MM.1S (cell line): ENCODE data around the gene NDRG2.

Source experiments
- DNase-seq: peaks from one replicate; pipeline ENCODE4 v3.0.0-alpha.2; 2015
- H2AFZ ChIP-seq: fragments of 300-600 bp; sonication (generic); 2 replicates; pipeline ENCODE4 v1.6.0; 2016; ENCODE audit warnings: antibody characterized with exemption, low read length
- H3F3A ChIP-seq: fragments of 300-600 bp; sonication (generic); 2 replicates; pipeline ENCODE4 v1.6.1; 2016; ENCODE audit warnings: mild to moderate bottlenecking, antibody characterized with exemption, low read length, moderate library complexity, mixed read lengths; ENCODE audit not compliant: insufficient read depth
- H3K27ac ChIP-seq: fragments of 300-600 bp; sonication (generic); 2 replicates; pipeline ENCODE4 v1.5.1; 2016; ENCODE audit warnings: mild to moderate bottlenecking, low read length
- H3K27me3 ChIP-seq: fragments of 300-600 bp; sonication (generic); replicated peaks from 2 replicates; pipeline ENCODE4 v1.6.0; 2016; ENCODE audit warnings: low read length; ENCODE audit not compliant: insufficient read depth
- H3K36me3 ChIP-seq: fragments of 300-600 bp; sonication (generic); replicated peaks from 2 replicates; pipeline ENCODE4 v1.6.1; 2016; ENCODE audit warnings: mild to moderate bottlenecking, low read length, mixed read lengths; ENCODE audit not compliant: insufficient read depth
- H3K4me1 ChIP-seq: fragments of 300-600 bp; sonication (generic); 2 replicates; pipeline ENCODE4 v1.6.1; 2016; ENCODE audit warnings: low read length, mixed read lengths
- H3K4me2 ChIP-seq: fragments of 300-600 bp; sonication (generic); 2 replicates; pipeline ENCODE4 v1.6.0; 2016; ENCODE audit warnings: low read depth, low read length
- H3K4me3 ChIP-seq: fragments of 300-600 bp; sonication (generic); 2 replicates; pipeline ENCODE4 v1.5.1; 2016; ENCODE audit warnings: low read length, mixed read lengths
- H3K79me2 ChIP-seq: fragments of 300-600 bp; sonication (generic); 2 replicates; pipeline ENCODE4 v1.6.1; 2016; ENCODE audit warnings: mixed run types, low read length, mixed read lengths
- H3K9ac ChIP-seq: fragments of 300-600 bp; sonication (generic); 2 replicates; pipeline ENCODE4 v1.6.1; 2016; ENCODE audit warnings: low read length, mixed read lengths
- H3K9me2 ChIP-seq: fragments of 300-600 bp; sonication (generic); replicated peaks from 2 replicates; pipeline ENCODE4 v1.6.1; 2016; ENCODE audit warnings: mild to moderate bottlenecking, low read length, mixed read lengths; ENCODE audit not compliant: insufficient read depth
- H3K9me3 ChIP-seq: fragments of 300-600 bp; sonication (generic); replicated peaks from 2 replicates; pipeline ENCODE4 v1.6.1; 2016; ENCODE audit warnings: mild to moderate bottlenecking, low read length, mixed read lengths; ENCODE audit not compliant: insufficient read depth
- H4K20me1 ChIP-seq: fragments of 300-600 bp; sonication (generic); 2 replicates; pipeline ENCODE4 v1.6.1; 2016; ENCODE audit warnings: mild to moderate bottlenecking, low read length, moderate library complexity, mixed read lengths; ENCODE audit not compliant: insufficient read depth
- EZH2 ChIP-seq: fragments of 300-600 bp; sonication (generic); optimal IDR thresholded peaks from 2 replicates; pipeline ENCODE3; 2017; ENCODE audit warnings: low read depth, mild to moderate bottlenecking, antibody characterized with exemption, low read length, mixed read lengths
- EZH2phosphoT487 ChIP-seq: fragments of 300-600 bp; sonication (generic); IDR thresholded peaks from 2 replicates; pipeline ENCODE4 v1.6.1; 2018; ENCODE audit warnings: antibody characterized with exemption, low read length
- TF ChIP-seq, protein P1 (sequence below): fragments of 300-600 bp; sonication (generic); IDR thresholded peaks from 2 replicates; pipeline ENCODE4 v1.5.1; 2016; ENCODE audit warnings: antibody characterized with exemption, low read length, mixed read lengths

NDRG2 gene

DNA sequence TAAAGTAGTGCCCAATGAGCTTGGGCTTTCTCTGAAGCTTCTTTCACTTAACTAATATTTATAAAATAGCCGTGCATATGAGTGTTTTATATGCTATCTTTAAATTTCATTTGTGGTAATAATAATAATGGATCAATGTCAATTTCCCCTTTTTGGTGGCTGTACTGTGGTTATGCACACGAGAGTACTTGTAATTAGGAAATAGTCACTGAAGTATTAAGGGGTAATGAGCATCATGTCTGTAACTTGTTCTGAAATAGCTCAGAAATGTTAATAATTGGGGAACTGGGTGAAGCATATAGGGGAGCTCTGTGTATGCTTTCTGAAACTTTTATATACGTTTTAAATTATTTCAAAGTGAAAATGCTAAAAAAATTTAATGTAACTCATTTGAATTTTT lies 25.7 kb upstream of the NDRG2 start:
- Histone ChIP-seq H3K27ac (no peak overlapping the region), H3K9ac (no peak overlapping the region), H2AFZ (no peak overlapping the region), H3K4me3 (no peak overlapping the region), H3K27me3 (no peaks in the 10 kb centered on the region), H3F3A (no peaks in the 10 kb centered on the region), H3K9me2 (no peaks in the 10 kb centered on the region), H3K79me2 (no peaks in the 10 kb centered on the region), H3K4me1 (no peaks in the 10 kb centered on the region), H3K36me3 (no peaks in the 10 kb centered on the region), H3K9me3 (no peaks in the 10 kb centered on the region), H4K20me1 (no peaks in the 10 kb centered on the region), H3K4me2 (no peak overlapping the region)
- no peak for DNase-seq
- TF ChIP-seq EZH2 (no peak), EZH2phosphoT487 (no peak)
- TF ChIP-seq, protein P1, sequence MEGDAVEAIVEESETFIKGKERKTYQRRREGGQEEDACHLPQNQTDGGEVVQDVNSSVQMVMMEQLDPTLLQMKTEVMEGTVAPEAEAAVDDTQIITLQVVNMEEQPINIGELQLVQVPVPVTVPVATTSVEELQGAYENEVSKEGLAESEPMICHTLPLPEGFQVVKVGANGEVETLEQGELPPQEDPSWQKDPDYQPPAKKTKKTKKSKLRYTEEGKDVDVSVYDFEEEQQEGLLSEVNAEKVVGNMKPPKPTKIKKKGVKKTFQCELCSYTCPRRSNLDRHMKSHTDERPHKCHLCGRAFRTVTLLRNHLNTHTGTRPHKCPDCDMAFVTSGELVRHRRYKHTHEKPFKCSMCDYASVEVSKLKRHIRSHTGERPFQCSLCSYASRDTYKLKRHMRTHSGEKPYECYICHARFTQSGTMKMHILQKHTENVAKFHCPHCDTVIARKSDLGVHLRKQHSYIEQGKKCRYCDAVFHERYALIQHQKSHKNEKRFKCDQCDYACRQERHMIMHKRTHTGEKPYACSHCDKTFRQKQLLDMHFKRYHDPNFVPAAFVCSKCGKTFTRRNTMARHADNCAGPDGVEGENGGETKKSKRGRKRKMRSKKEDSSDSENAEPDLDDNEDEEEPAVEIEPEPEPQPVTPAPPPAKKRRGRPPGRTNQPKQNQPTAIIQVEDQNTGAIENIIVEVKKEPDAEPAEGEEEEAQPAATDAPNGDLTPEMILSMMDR, result no peak

DNA sequence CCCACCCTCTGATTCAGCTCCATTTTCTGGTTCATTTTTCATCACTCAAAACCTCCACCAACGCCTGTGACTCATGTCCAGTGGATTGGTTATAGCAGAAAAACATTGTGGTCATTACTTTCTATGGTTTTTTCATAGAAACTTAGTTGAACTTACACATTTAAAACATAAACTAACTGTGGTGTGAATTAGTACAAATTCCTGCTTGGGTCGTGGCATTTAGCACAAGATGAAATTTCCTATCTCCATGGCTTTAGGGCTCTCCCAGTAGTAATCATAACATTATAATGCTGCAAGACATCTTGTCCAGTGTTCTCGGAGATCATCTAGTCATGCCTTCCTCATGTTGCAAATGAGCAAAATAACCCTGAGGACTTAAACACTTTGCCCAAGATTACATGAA lies 24.4 kb upstream of the NDRG2 start:
- H4K20me1 ChIP-seq, result no peaks in the 10 kb centered on the region
- TF ChIP-seq, protein P1, result no peak
- no peak for TF ChIP-seq EZH2phosphoT487
- no peak for TF ChIP-seq EZH2
- H3K4me3 ChIP-seq, result no peak overlapping the region
- no peak overlapping the region for H3K9ac ChIP-seq
- H3K4me1 ChIP-seq, result no peaks in the 10 kb centered on the region
- H3K27me3 ChIP-seq, result no peaks in the 10 kb centered on the region
- no peaks in the 10 kb centered on the region for H3F3A ChIP-seq
- DNase-seq, result no peak
- no peak overlapping the region for H3K27ac ChIP-seq
- H3K9me2 ChIP-seq, result no peaks in the 10 kb centered on the region
- no peaks in the 10 kb centered on the region for H3K9me3 ChIP-seq
- no peak overlapping the region for H2AFZ ChIP-seq
- no peaks in the 10 kb centered on the region for H3K36me3 ChIP-seq
- H3K79me2 ChIP-seq, result no peaks in the 10 kb centered on the region
- no peak overlapping the region for H3K4me2 ChIP-seq

DNA sequence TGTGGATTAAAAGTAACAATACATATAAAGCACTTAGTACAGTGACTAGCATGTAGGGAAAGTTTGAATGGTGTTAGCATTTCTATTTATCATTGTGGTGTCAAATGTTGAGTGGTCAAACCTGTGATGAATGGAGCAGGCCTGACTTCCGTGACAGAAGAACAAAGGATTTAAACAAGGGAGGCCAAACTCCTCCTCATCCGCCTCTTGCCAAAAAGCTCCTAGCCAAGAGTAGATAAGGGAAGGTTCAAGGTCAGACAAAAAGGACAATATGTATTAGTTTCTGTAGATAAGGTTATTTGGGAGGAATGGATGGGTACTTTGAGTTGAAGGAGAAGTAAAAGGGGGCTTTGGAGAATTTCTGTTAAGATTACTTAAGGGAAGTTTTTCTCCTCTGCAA lies 23.8 kb upstream of the NDRG2 start:
- Histone ChIP-seq H3K27me3 (no peaks in the 10 kb centered on the region), H3K9ac (no peak overlapping the region), H3K4me2 (no peak overlapping the region), H3K9me2 (no peaks in the 10 kb centered on the region), H2AFZ (no peak overlapping the region), H3K4me1 (no peaks in the 10 kb centered on the region), H3K36me3 (no peaks in the 10 kb centered on the region), H3K4me3 (no peak overlapping the region), H3F3A (no peaks in the 10 kb centered on the region), H3K79me2 (no peaks in the 10 kb centered on the region), H3K9me3 (no peaks in the 10 kb centered on the region), H4K20me1 (no peaks in the 10 kb centered on the region), H3K27ac (no peak overlapping the region)
- no peak for DNase-seq
- TF ChIP-seq EZH2phosphoT487 (no peak), EZH2 (no peak)
- TF ChIP-seq, protein P1, result no peak

DNA sequence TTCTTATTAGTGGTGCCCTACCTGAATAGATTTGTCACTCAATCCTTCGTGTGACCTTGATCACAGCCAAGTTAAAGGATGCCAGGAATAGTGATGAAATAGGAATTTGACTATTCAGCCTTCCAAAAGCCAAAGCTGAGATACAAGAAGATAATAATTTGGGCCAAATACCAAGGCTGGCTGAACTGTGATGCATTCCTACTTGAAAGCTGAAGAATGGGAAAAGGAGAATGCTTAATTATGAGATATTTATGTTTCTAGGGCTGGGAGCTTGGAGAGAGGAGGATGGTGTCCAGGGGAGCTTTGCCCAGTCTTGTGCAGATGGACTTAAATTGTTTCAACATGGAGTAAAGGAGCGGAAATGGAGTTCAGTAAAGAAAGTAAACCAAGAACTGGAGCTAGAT lies 22.5 kb upstream of the NDRG2 start:
- H3K27ac ChIP-seq, result no peak overlapping the region

More for the DNA sequence above, 22.5 kb upstream of the NDRG2 start:
- Histone ChIP-seq H3K4me3 (no peak overlapping the region), H3K9me3 (no peaks in the 10 kb centered on the region), H3K9ac (no peak overlapping the region), H3F3A (no peaks in the 10 kb centered on the region), H2AFZ (no peak overlapping the region), H3K36me3 (no peaks in the 10 kb centered on the region), H3K4me2 (no peak overlapping the region), H3K9me2 (no peaks in the 10 kb centered on the region), H3K79me2 (no peaks in the 10 kb centered on the region), H3K27me3 (no peaks in the 10 kb centered on the region), H4K20me1 (no peaks in the 10 kb centered on the region), H3K4me1 (no peaks in the 10 kb centered on the region)
- no peak for TF ChIP-seq EZH2
- no peak for TF ChIP-seq EZH2phosphoT487
- TF ChIP-seq, protein P1, result no peak
- DNase-seq, result no peak
